Breast epithelium (tissue), 4 donors: Measurements from ENCODE around the gene LHFPL2. TPM values are rescaled to one million over a fixed set of nuclear protein-coding genes. Genes with fewer than 3 reads are reported as not detected.
A peak's percentile ranks its signal among the peaks of the same experiment; 100 is the strongest.

Experiments used
- DNase-seq, 2 donors: peaks; one replicate each; pipeline ENCODE4 v3.0.0-alpha.2; 2019; ENCODE audit warnings: low spot score in 2 of 2
- H3K27ac ChIP-seq, 2 donors: fragments of 200-600 bp; sonication (generic) in 1 of 2; one replicate each; pipeline ENCODE4 v1.5.1; 2016 to 2019; ENCODE audit warnings: mild to moderate bottlenecking in 1 of 2
- H3K27me3 ChIP-seq, 2 donors: fragments of 200-600 bp; sonication (generic) in 1 of 2; one replicate each; pipeline versions ENCODE4 v1.5.1 to v1.6.0; 2017 to 2019; ENCODE audit warnings: control low read depth in 1 of 2, mild to moderate bottlenecking in 1 of 2
- H3K36me3 ChIP-seq: fragments of 200-600 bp; one replicate; pipeline ENCODE4 v1.5.1; 2019
- H3K4me1 ChIP-seq, 2 donors: fragments of 200-600 bp; sonication (generic); one replicate each; pipeline ENCODE4 v1.5.1; 2016 to 2019; ENCODE audit warnings: control low read depth in 1 of 2
- H3K4me3 ChIP-seq, 3 donors: fragments of 200-600 bp; sonication (generic); 1 replicate in 2 of 3; 2 replicates in 1 of 3; pipeline ENCODE4 v1.5.1; 2016 to 2019; ENCODE audit warnings: mild to moderate bottlenecking in 3 of 3, moderate library complexity in 2 of 3
- H3K9me3 ChIP-seq, 2 donors: fragments of 200-600 bp; sonication (generic) in 1 of 2; one replicate each; pipeline ENCODE4 v1.5.1; 2016 to 2019; ENCODE audit warnings: control low read depth in 1 of 2
- CTCF ChIP-seq, 3 donors: fragments of 450-650 bp; IDR thresholded peaks; one replicate each; pipeline ENCODE4 v1.5.1; 2016 to 2017; ENCODE audit warnings: antibody characterized with exemption in 3 of 3, mild to moderate bottlenecking in 3 of 3, moderate library complexity in 3 of 3
- POLR2A ChIP-seq: fragments of 450-650 bp; IDR thresholded peaks from one replicate; pipeline ENCODE4 v1.6.1; 2016; ENCODE audit warnings: antibody characterized with exemption, mild to moderate bottlenecking, moderate library complexity
- POLR2AphosphoS5 ChIP-seq, 3 donors: sonication (generic); formaldehyde crosslinking; IDR thresholded peaks; one replicate each; pipeline ENCODE4 v1.6.1; 2017; ENCODE audit warnings: antibody characterized with exemption in 3 of 3
- intact Hi-C: fragments of 100-400 bp; cut with DNase I; formaldehyde crosslinking; loops from one replicate; pipeline ENCODE4 v1.15.1; 2023; ENCODE audit warnings: low total_unique reads
- total RNA-seq, 3 donors: library from RNA; depleted of rRNA; stranded (reverse); fragments of >200 nt; gene quantifications; one replicate each; pipeline ENCODE4 v1.1.0, GENCODE V29; 2016

The LHFPL2 gene
- total RNA-seq, 3 donors from 2014 or later, result 36.8 to 61.8 (median 41.3) TPM

- TF ChIP-seq POLR2A (no peak), POLR2AphosphoS5 (IDR thresholded peaks at IDR 0.05) (no peak), CTCF (IDR thresholded peaks at IDR 0.05) (no peak)
- Histone ChIP-seq H3K4me1 (no peaks in the 10 kb centered on the region), H3K9me3 (no peaks in the 10 kb centered on the region), H3K4me3 (no peak overlapping the region), H3K36me3 (no peaks in the 10 kb centered on the region), H3K27me3 (no peaks in the 10 kb centered on the region), H3K27ac (no peak overlapping the region)
- no peak for DNase-seq
- intact Hi-C loops, result no loop called here
Observed at GRCh38 chr5:78613151-78613533, 35.4 kb downstream of the LHFPL2 start.

GRCh38 chr5:78612227-78613150 lies 36.1 kb downstream of the LHFPL2 start:
- Histone ChIP-seq H3K9me3 (no peaks in the 10 kb centered on the region), H3K27ac (peak overlapping the region; percentile 7 to 54)
- intact Hi-C loops, result no loop called here

GRCh38 chr5:78611126-78611605 lies 37.4 kb downstream of the LHFPL2 start:
- Histone ChIP-seq H3K36me3 (no peaks in the 10 kb centered on the region), H3K9me3 (no peaks in the 10 kb centered on the region), H3K4me3 (no peak overlapping the region), H3K27ac (peak overlapping the region; percentile 35 to 78), H3K4me1 (no peaks in the 10 kb centered on the region), H3K27me3 (no peaks in the 10 kb centered on the region)
- intact Hi-C loops, result no loop called here
- no peak for DNase-seq
- TF ChIP-seq POLR2AphosphoS5 (IDR thresholded peaks at IDR 0.05) (no peak), CTCF (IDR thresholded peaks at IDR 0.05) (no peak), POLR2A (no peak)

More at GRCh38 chr5:78612227-78613150, 36.1 kb downstream of the LHFPL2 start:
- Histone ChIP-seq H3K4me1 (no peaks in the 10 kb centered on the region), H3K4me3 (no peak overlapping the region), H3K27me3 (no peaks in the 10 kb centered on the region), H3K36me3 (no peaks in the 10 kb centered on the region)
- DNase-seq, result no peak
- no peak for TF ChIP-seq POLR2AphosphoS5 (IDR thresholded peaks at IDR 0.05)
- TF ChIP-seq POLR2A, result no peak
- no peak for TF ChIP-seq CTCF (IDR thresholded peaks at IDR 0.05)

GRCh38 chr5:78610636-78611035 lies 37.9 kb downstream of the LHFPL2 start:
- intact Hi-C loops, result no loop called here

More at GRCh38 chr5:78610636-78611035, 37.9 kb downstream of the LHFPL2 start:
- Histone ChIP-seq H3K27ac (peak overlapping the region; percentile 35 to 86), H3K27me3 (no peaks in the 10 kb centered on the region), H3K36me3 (no peaks in the 10 kb centered on the region), H3K4me1 (no peaks in the 10 kb centered on the region), H3K4me3 (no peak overlapping the region), H3K9me3 (no peaks in the 10 kb centered on the region)
- TF ChIP-seq CTCF (IDR thresholded peaks at IDR 0.05) (no peak), POLR2A (no peak), POLR2AphosphoS5 (IDR thresholded peaks at IDR 0.05) (no peak)
- DNase-seq, result no peak
